Measurements from ENCODE around the gene USP1.

The USP1 gene

DNA sequence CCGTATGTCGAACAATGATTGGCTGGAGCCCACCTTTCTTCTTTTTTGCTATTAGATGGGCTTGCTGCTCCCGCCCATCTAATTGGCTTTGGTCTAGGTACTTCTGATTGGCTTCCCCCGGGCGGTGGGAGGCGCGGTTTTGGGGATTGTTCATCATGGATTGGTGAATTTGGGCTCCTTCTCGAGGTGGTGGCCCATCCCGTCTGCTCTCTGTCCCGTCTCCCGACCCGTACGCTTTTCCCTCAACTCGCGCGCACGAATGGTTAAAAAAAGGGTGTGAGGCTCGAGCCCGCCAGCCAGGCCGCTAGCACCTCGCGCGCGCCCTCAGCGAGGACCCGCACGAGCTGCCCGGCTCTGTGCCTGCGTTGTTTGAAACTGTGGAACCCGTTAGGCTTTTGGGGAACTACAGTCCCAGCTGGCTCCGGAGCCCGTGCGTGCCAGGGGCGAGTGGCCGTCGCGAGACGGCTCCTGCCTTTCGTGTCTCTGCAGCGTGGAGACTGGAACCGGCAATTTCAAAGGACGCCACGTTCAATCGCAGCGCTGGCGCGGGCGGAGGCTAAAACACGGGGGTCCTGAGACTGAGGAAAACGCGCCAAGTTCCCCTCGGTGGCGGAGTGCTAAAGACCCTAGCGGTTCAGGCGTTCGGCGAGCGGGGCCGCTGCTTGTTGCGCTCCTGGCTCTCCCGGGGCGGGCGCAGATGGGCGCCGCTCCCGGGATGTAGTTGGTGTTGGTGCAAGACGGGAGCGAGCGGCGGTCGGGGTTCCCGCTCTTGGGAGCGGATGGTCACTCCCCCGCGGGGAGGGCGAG is at the start of gene USP1:
Gene USP1, plus strand, starts transcription at position 584 of the 807 bp plus-strand sequence. CDS start 2,819 bp downstream, outside the sequence.
- DNase-seq (ENCODE audit: insufficient read length, low spot score) (peak; percentile 89), FAIRE-seq (peak; percentile 44)

- DNase-seq (ENCODE audit: insufficient read length, low spot score), result no peak
- FAIRE-seq, result no peak
Observed at GRCh38 chr1:62389531-62389930, 47.3 kb upstream of the USP1 start.

- no peak for DNase-seq (ENCODE audit: insufficient read length, low spot score)
- FAIRE-seq, result no peak
Observed at GRCh38 chr1:62390071-62390470, 46.8 kb upstream of the USP1 start.

GRCh38 chr1:62391369-62391971 is 45.4 kb upstream of the USP1 start:
- no peak for DNase-seq (ENCODE audit: insufficient read length, low spot score)
- no peak for FAIRE-seq

DNA sequence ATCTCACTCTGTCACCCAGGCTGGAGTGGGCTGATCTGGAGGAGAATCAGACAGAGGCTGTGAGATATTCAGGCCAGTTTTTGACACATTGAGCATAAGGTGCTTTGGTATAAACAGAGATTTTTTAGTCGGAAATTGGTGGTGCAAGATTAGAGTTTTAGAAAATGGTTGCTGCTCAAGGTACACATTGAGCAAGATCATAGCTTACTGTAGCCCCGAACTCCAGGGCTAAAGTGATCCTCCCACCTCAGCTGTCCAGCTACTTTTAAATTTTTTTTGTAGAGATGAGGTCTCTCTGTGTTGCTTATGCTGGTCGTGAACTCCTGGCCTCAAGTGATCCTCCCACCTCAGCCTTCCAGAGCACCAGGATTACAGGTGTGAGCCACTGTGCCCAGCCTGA is 43.9 kb upstream of the USP1 start:
- DNase-seq (ENCODE audit: insufficient read length, low spot score) (no peak), FAIRE-seq (no peak)

GRCh38 chr1:62394646-62395045 is 42.2 kb upstream of the USP1 start:
- FAIRE-seq (no peak), DNase-seq (ENCODE audit: insufficient read length, low spot score) (no peak)

DNA sequence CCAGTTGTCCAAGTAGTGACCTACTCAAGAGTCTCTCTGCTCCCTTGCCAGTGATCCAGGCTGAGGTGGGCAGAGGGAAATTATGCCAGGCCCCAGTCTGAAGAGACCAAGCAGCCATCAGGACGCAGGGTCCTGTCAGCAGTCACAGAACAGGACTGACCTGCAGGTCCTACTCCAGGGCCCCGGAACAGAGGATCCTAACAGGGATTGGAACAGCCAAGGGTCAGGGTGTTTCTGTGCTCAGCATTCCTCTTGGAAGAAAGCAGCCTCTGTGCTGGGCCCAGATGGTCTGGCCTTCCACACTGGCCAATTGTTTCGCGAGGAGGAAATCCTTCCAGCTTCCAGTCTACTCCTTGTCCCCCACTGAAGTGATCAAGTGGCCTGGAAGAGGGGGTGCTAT is 41.6 kb upstream of the USP1 start:
- DNase-seq (ENCODE audit: insufficient read length, low spot score) (no peak), FAIRE-seq (no peak)

DNA sequence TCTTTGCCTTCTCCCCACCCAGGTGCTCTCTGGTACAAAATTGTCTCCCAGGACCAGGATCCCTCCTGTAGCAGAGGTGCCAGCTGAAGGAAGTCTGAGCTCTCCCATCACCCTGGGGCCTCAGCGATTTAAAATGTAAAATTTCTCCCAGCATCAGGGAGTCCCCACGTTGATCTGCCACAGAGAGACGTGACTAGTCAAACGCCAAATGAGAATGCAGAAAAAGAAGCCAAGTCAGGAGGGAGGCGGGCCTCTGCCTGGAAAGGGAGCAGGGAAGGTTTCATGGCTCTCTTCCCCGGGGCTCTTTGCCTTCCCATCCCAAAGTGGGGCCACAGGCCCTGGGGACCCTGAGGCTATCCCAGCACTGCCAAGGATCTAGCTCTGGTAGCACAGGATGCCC is 40.0 kb upstream of the USP1 start:
- no peak for DNase-seq (ENCODE audit: insufficient read length, low spot score)
- no peak for FAIRE-seq

DNA sequence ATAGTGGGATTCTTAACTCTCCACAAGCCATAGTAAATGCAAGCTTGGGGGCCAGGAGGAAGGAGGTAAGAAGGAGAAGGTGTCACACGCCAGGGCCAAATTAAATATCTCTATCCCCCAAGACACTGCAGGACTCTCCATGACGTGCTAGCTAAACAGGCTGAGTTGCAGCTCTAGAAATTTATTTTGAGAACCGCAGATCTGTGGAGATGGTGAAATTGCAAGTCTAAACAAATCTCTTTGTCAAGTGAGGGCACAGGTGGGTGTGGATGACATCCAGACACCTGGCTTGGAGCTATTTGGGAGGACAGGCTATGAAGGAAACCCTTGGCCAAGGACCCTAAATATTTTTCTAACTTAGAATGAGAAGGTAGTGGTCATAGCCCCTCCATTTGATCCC is 39.5 kb upstream of the USP1 start:
- DNase-seq (ENCODE audit: insufficient read length, low spot score) (no peak), FAIRE-seq (no peak)

DNA sequence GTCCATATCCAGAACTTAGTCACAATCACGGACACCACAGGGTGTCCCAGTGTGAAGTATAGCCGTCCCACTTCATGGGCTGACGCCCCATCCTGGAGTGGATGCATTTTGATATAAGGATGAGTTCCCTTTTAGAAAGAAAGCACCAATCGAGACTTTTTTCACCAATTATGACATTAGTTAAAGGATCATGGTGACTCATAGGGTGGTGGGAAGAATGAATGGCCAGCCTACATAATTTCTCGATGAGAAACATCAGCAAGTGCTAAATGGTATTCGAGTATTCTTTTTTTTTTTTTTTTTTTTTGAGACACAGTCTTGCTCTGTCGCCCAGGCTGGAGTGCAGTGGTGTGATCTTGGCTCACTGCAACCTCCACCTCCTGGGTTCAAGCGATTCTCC is 38.5 kb upstream of the USP1 start:
- DNase-seq (ENCODE audit: insufficient read length, low spot score) (peak; percentile 17), FAIRE-seq (no peak)

DNA sequence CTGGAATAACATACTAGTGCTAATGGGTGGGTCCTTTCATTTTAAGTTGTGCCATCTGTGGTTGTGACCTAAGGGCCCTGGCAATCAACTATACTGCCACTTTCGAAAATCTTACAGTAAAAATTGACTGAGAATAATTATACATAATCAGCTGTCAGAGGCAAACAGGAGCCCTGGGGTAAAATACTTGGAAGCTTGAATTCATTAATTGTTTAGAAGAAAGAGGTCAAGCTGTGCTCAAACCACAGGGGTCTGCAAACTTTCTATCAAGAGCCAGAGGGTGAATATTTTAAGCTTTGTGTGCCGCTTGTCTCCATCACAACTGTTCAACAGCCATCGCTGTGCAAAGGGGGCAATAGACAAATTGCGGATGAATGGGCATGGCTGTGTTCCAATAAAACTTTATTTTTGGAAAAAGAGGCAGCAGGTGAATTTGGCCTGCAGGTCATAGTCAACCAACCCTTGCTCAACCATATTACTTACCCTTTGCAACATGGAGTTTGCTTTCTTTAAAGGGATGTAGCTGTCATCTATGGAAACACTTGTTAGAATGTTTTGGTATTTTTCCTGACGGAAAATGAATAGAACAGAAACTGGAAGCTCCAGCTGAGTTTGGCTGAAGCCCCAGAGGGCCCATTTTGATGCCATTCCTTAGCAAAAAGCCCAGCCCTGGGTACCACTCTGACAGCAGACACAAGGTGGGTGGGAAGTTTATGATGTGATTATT is 35.7 kb upstream of the USP1 start:
- DNase-seq (ENCODE audit: insufficient read length, low spot score) (no peak), FAIRE-seq (no peak)

DNA sequence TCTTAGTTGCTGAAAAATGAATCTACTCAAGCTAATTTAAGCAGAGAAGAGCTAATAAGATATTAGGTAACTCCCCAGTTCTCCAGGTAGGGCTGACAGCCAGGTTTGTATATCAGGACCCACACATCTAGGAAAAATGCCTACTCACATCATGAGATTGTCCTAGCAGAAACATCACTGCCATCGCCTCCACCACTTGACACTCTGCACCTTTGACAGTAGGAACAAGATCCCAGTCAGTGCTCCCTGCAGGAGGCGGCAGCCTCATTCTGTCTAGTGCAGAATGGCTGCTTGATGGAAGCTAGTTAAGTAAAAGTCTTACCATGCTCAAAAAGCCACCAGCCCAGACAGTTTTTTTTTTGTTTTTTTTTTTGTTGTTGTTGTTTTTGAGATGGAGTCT is 31.6 kb upstream of the USP1 start:
- FAIRE-seq, result no peak
- no peak for DNase-seq (ENCODE audit: insufficient read length, low spot score)

GRCh38 chr1:62406576-62406975 is 30.3 kb upstream of the USP1 start:
- FAIRE-seq, result no peak
- DNase-seq (ENCODE audit: insufficient read length, low spot score), result no peak

- FAIRE-seq (no peak), DNase-seq (ENCODE audit: insufficient read length, low spot score) (peak; percentile 42)
Observed at GRCh38 chr1:62407398-62408009, 29.3 kb upstream of the USP1 start.

- FAIRE-seq, result no peak
- DNase-seq (ENCODE audit: insufficient read length, low spot score), result no peak
Observed at GRCh38 chr1:62415687-62416086, 21.2 kb upstream of the USP1 start.

- no peak for DNase-seq (ENCODE audit: insufficient read length, low spot score)
Observed at GRCh38 chr1:62417351-62417999, 19.4 kb upstream of the USP1 start.

GRCh38 chr1:62420214-62420613 is 16.6 kb upstream of the USP1 start:
- DNase-seq (ENCODE audit: insufficient read length, low spot score) (no peak), FAIRE-seq (no peak)

More at GRCh38 chr1:62417351-62417999, 19.4 kb upstream of the USP1 start:
- FAIRE-seq, result no peak

GRCh38 chr1:62423580-62424242 is 13.1 kb upstream of the USP1 start:
- FAIRE-seq (no peak), DNase-seq (ENCODE audit: insufficient read length, low spot score) (no peak)

- FAIRE-seq (peak; percentile 83), DNase-seq (ENCODE audit: insufficient read length, low spot score) (no peak)
Observed at GRCh38 chr1:62424411-62424810, 12.4 kb upstream of the USP1 start.

DNA sequence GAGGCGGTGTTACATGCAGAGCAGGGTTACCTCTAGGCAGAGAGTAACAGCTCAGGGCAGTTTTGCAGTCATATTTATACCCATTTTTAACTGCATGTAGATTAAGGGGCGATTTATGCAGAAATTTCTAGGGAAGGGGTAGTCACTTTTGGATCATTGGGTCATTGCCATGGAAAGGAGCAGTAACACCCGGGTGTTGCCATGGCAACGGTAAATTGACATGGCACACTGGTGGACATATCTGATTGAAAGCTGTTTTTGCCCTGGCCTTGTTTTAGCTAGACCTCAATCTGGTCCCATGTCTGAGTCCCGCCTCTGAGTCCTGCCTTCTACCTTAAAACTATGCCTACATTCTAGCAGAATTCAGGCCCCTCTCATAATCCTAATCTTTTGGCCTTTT is 11.8 kb upstream of the USP1 start:
- DNase-seq (ENCODE audit: insufficient read length, low spot score) (no peak), FAIRE-seq (no peak)
